ENCODE results near the gene ALDH1L2. TPM values are rescaled to one million over a fixed set of nuclear protein-coding genes. Genes with fewer than 3 reads are reported as not detected.

Gene ALDH1L2
- total RNA-seq, 4 donors from 2014 or later: 4.0 to 8.1 (median 7.1) TPM

GRCh38 chr12:105067511-105068031, 16.7 kb downstream of the ALDH1L2 start:
- no peak for TF ChIP-seq POLR2AphosphoS5 (IDR thresholded peaks at IDR 0.05)
- no peak for TF ChIP-seq EP300 (IDR thresholded peaks at IDR 0.05)
- H3K27ac ChIP-seq: no peak overlapping the region
- no peak for ATAC-seq
- H3K27me3 ChIP-seq: no peaks in the 10 kb centered on the region
- H3K36me3 ChIP-seq: peaks cover 0 to 67% of the 10 kb centered on the region in 2 donors
- H3K9me3 ChIP-seq: no peaks in the 10 kb centered on the region
- no peaks in the 10 kb centered on the region for H3K4me1 ChIP-seq
- WGBS, 2 donors (ENCODE audit: low coverage in 1 of 2): 52 to 100% methylated on average over 1 to 6 of the region's 6 CpGs
- no peak overlapping the region for H3K4me3 ChIP-seq

DNA sequence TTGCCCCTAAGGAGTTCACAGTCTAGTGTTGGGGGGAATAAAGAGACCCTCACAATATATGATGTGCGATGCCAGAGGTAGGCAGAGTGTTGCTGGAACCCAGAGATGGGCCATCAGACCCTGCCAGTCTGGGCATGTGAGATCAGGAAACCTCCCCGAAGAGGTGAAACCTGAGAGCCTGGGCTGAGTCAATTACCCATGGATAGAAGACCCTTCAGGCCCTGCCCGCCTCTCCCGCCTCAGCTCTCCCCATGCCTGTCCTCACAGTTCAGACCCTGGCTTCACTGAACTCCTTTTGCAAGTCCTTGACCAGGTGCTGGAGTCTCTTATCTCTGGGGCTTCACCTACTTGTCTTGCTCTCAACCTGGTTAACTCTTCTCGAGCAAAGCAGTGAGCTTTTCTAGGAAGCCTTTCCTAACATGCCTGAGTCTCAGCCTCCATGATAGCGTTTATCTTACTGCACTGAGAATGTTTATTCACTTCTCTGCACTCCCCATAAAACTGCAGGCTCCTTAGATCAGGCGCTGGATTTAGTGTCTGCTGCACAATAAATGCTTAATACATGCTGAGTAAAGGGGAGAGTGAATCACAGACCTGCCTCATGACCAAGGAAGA, 19.6 kb downstream of the ALDH1L2 start:
- ATAC-seq: no peak
- 80 to 93% methylated on average over 1 to 2 of the region's 7 CpGs for WGBS, 2 donors (ENCODE audit: low coverage in 1 of 2)
- H3K4me3 ChIP-seq: no peak overlapping the region

DNA sequence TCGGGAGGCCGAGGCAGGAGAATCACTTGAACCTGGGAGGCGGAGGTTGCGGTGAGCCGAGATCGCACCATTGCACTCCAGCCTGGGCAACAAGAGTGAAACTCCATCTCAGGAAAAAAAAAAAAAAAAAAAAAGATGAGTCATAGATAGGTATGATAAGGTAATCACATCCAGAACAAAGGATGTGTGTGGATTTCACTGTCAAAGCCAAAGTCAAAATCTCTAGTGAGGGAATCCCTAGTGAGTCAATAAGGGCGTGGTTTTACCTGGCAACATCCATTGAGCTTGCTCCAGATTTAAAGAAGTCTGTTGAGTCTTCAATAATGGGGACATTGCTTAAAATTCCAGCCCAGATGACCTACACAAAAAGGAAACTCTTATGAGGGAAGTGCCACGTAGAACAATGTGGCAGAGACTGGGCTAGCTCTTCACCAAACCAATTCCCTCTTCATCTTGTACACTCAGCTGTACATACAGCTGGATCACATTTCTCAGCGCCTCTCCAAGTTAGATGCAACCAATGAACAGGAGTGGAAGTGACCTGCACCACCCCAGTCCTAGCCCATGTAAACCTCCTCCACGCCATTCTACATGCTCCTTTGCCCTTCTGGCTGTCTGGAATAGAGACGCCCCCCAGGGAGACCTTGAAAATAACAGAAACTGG, 23.4 kb downstream of the ALDH1L2 start:
- TF ChIP-seq EP300 (IDR thresholded peaks at IDR 0.05) (no peak), POLR2A (IDR thresholded peaks at IDR 0.05) (no peak), POLR2AphosphoS5 (IDR thresholded peaks at IDR 0.05) (no peak)
- TF ChIP-seq, protein P1, sequence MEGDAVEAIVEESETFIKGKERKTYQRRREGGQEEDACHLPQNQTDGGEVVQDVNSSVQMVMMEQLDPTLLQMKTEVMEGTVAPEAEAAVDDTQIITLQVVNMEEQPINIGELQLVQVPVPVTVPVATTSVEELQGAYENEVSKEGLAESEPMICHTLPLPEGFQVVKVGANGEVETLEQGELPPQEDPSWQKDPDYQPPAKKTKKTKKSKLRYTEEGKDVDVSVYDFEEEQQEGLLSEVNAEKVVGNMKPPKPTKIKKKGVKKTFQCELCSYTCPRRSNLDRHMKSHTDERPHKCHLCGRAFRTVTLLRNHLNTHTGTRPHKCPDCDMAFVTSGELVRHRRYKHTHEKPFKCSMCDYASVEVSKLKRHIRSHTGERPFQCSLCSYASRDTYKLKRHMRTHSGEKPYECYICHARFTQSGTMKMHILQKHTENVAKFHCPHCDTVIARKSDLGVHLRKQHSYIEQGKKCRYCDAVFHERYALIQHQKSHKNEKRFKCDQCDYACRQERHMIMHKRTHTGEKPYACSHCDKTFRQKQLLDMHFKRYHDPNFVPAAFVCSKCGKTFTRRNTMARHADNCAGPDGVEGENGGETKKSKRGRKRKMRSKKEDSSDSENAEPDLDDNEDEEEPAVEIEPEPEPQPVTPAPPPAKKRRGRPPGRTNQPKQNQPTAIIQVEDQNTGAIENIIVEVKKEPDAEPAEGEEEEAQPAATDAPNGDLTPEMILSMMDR (IDR thresholded peaks at IDR 0.05): no peak
- Histone ChIP-seq H3K4me3 (no peak overlapping the region), H3K36me3 (peaks cover 0 to 96% of the 10 kb centered on the region in 2 donors), H3K4me1 (no peaks in the 10 kb centered on the region), H3K9me3 (peaks cover 0 to 12% (median 0%) of the 10 kb centered on the region in 3 donors), H3K27ac (no peak overlapping the region), H3K27me3 (no peaks in the 10 kb centered on the region)
- no peak for ATAC-seq
- 80 to 97% methylated on average over 6 to 7 of the region's 11 CpGs for WGBS, 2 donors (ENCODE audit: low coverage in 1 of 2)

More for the DNA sequence above, 19.6 kb downstream of the ALDH1L2 start:
- Histone ChIP-seq H3K27me3 (no peaks in the 10 kb centered on the region), H3K36me3 (peaks cover 0 to 84% of the 10 kb centered on the region in 2 donors), H3K9me3 (no peaks in the 10 kb centered on the region), H3K27ac (no peak overlapping the region), H3K4me1 (no peaks in the 10 kb centered on the region)
- TF ChIP-seq POLR2A (IDR thresholded peaks at IDR 0.05) (no peak), POLR2AphosphoS5 (IDR thresholded peaks at IDR 0.05) (no peak), EP300 (IDR thresholded peaks at IDR 0.05) (no peak)
- TF ChIP-seq, protein P1 (IDR thresholded peaks at IDR 0.05): no peak

- H3K4me3 ChIP-seq: no peak overlapping the region
- 73 to 82% methylated on average over 2 of the region's 2 CpGs for whole genome bisulfite sequencing, 2 donors (ENCODE audit: low coverage in 1 of 2)
- ATAC-seq: no peak
- no peak for TF ChIP-seq POLR2AphosphoS5 (IDR thresholded peaks at IDR 0.05)
- TF ChIP-seq, protein P1 (IDR thresholded peaks at IDR 0.05): no peak
- TF ChIP-seq EP300 (IDR thresholded peaks at IDR 0.05): no peak
- no peak for TF ChIP-seq POLR2A (IDR thresholded peaks at IDR 0.05)
- H3K36me3 ChIP-seq: peaks cover 0 to 78% of the 10 kb centered on the region in 2 donors
- H3K27ac ChIP-seq: no peak overlapping the region
- peaks cover 0 to 15% (median 0%) of the 10 kb centered on the region in 3 donors for H3K9me3 ChIP-seq
- peaks cover 0 to 4% (median 0%) of the 10 kb centered on the region in 3 donors for H3K4me1 ChIP-seq
- no peaks in the 10 kb centered on the region for H3K27me3 ChIP-seq
Measured at GRCh38 chr12:105057174-105057573, 27.1 kb downstream of the ALDH1L2 start.

GRCh38 chr12:105053116-105053572, 31.1 kb downstream of the ALDH1L2 start:
- TF ChIP-seq EP300 (IDR thresholded peaks at IDR 0.05) (no peak), POLR2A (IDR thresholded peaks at IDR 0.05) (no peak), POLR2AphosphoS5 (IDR thresholded peaks at IDR 0.05) (peak; percentile 27)
- TF ChIP-seq, protein P1 (IDR thresholded peaks at IDR 0.05): peak; percentile 88 to 93 (median 92)
- ATAC-seq: peak; percentile 79
- Histone ChIP-seq H3K9me3 (peaks cover 0 to 15% (median 0%) of the 10 kb centered on the region in 3 donors), H3K27me3 (no peaks in the 10 kb centered on the region), H3K4me3 (no peak overlapping the region), H3K36me3 (peaks cover 0 to 71% of the 10 kb centered on the region in 2 donors), H3K27ac (no peak overlapping the region), H3K4me1 (peaks cover 0 to 4% (median 0%) of the 10 kb centered on the region in 3 donors)
- 6 to 21% methylated on average over 2 of the region's 2 CpGs for WGBS, 2 donors (ENCODE audit: low coverage in 1 of 2)
